GM08714 (cell line): ENCODE data around the gene PLEKHH2.
A peak's percentile ranks its signal among the peaks of the same experiment; 100 is the strongest.

Experiments
- H3K4me3 ChIP-seq: fragments of 200-500 bp; sonication (Bioruptor generic); 2 replicates; pipeline ENCODE4 v1.5.1; 2014; ENCODE audit warnings: mild to moderate bottlenecking, low read length, inconsistent platforms
- ZNF274 ChIP-seq: IDR thresholded peaks from 2 replicates; pipeline ENCODE4 v1.6.1; 2012; ENCODE audit warnings: mild to moderate bottlenecking, low read depth, low read length

Gene PLEKHH2

DNA sequence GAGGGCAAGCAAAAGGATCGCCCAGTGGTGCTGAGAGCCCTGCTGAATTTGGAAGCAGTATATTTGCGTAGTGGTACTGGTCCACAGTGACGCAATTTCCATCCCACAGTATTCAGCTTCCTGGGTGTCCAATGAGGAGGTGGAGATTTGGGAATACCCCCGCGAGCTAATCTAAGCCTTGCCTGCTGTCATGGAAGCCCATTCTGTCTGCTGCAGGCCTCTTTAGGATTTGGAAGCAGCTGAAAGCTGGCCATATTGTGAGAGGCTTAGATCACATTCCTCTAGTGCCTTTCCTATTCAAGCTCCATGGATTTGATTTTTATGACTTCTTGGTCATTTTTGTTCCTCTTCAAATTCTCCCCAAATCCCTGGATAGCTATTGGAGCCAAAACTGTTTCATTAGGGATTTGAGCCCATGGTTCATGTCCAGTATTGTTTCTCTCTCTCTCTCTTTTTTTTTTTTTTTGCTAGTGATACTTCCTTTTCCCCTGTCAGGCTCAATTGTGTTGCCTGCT is 114.5 kb downstream of the PLEKHH2 start:
- no peak for TF ChIP-seq ZNF274
- no peak overlapping the region for H3K4me3 ChIP-seq

GRCh38 chr2:43752302-43752701 is 115.2 kb downstream of the PLEKHH2 start:
- no peak for TF ChIP-seq ZNF274
- H3K4me3 ChIP-seq: no peak overlapping the region

DNA sequence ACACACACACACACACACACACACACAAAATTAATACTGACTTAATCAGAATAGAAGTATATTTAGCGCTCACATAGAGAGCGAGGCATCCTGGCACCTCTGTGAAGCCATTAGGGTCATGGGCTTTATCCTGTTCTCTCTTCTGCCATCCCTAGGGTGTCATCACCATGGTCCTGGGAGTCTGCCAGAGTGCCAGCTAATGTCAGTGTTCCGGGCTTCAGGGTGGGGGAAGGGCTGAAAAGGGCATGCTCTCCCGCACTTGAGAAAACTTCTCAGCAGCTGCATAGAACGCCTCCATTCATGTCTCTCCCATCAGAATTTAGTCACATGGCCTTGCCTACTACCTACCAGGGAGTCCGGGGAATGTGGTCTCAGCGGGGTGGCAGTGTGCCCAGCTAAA is 117.1 kb downstream of the PLEKHH2 start:
- no peak for TF ChIP-seq ZNF274
- H3K4me3 ChIP-seq: no peak overlapping the region

GRCh38 chr2:43758739-43759138 is 121.7 kb downstream of the PLEKHH2 start:
- H3K4me3 ChIP-seq: no peak overlapping the region
- TF ChIP-seq ZNF274: no peak

- H3K4me3 ChIP-seq: no peak overlapping the region
- no peak for TF ChIP-seq ZNF274
Measured at GRCh38 chr2:43759195-43759594, 122.1 kb downstream of the PLEKHH2 start.

GRCh38 chr2:43762286-43762685 is 125.2 kb downstream of the PLEKHH2 start:
- TF ChIP-seq ZNF274: no peak
- no peak overlapping the region for H3K4me3 ChIP-seq

DNA sequence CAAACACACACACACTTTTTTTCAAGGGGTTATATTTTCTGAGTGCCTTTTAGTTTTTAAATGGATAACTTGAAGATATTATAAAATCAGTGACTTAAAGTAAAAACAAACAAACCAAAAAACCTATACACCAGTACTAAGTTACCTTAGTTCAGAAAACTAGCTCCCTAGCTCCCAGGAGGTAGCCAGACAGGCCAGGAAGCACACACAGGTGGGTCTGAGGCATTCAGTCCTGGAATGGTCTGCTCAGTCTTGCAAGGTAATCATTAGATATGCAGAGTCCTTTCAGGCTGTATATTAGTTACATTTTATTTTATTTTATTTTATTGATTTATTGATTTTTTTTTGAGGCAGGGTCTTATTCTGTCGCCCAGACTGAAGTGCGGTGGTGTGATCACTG is 126.0 kb downstream of the PLEKHH2 start:
- no peak overlapping the region for H3K4me3 ChIP-seq
- no peak for TF ChIP-seq ZNF274

DNA sequence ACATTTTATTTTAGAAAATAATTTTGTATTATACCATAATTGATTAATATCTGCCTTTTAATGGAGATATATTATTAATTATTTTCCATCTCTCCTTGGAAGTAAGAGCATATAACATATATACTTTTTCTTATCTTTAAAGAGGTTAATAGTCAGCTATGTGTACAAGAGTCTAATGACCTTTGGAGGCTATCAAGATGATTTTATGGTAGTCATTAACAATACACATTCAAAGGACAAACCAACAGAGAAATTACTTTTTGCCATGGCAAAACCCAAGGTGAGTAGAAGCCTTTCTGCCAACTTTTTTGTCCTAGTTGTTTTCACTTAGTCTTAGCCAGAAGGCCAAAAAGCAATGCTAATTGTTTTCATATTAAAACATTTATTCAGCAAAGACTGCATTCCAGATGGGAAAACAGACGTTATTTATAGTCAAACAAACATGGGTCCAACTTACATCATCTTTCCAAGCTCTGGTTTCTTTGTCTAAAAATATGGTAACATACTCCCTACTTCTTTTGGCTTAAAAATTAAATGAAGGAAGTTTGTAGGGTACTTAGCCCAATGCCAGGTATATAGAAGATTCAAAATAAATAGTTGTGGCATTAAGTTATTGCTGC is 127.1 kb downstream of the PLEKHH2 start:
- no peak for TF ChIP-seq ZNF274
- no peak overlapping the region for H3K4me3 ChIP-seq

- TF ChIP-seq ZNF274: no peak
- H3K4me3 ChIP-seq: no peak overlapping the region
Measured at GRCh38 chr2:43766006-43766405, 128.9 kb downstream of the PLEKHH2 start.

DNA sequence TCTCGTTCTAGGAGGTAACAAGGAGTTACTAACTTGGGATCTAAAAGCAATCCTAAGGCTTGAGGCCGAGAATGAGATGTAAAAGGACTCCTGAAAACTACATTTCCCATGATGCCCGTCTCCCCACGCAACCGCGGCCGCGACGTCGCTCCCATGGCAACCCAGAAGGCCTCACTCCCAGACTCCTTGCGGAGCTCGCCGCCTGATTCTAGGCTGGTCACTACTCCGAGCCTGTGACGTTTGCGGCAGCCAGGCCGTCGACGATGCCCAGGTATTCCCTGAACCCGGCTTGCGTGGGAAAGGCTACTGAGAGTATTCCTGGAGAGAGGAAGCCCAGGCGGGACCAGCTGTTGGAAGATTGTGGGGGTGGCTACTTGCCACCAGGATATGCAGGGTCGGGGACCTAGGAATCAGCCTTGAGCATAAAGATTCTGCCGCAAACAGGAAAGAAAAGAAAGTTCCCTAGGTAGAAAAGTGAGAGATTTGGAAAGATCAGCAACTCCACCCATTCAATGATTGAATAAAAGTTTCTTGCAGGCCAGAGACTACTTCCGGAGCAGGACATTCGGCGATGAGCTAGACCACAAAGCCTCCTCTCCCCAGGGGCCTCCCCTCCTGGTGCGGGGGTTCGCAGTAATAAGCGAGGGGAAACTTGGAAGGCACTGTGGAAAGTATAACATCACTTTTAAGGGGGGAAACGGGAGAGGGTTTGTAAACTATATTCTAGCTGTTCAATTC is 137.0 kb downstream of the PLEKHH2 start, which contains the start of gene DYNC2LI1:
Gene DYNC2LI1, plus strand, starts transcription at position 164 of the 738 bp plus-strand sequence. Its CDS starts 100 bp downstream, at position 264.
- TF ChIP-seq ZNF274: no peak

GRCh38 chr2:43774617-43775016 is 137.6 kb downstream of the PLEKHH2 start:
- TF ChIP-seq ZNF274: no peak
- peak overlapping the region; percentile 87 for H3K4me3 ChIP-seq

More for the DNA sequence above, 137.0 kb downstream of the PLEKHH2 start, which contains the start of gene DYNC2LI1:
- H3K4me3 ChIP-seq: peak within 1 kb of the TSS; percentile 87

GRCh38 chr2:43776324-43776723 is 139.3 kb downstream of the PLEKHH2 start:
- TF ChIP-seq ZNF274: no peak

DNA sequence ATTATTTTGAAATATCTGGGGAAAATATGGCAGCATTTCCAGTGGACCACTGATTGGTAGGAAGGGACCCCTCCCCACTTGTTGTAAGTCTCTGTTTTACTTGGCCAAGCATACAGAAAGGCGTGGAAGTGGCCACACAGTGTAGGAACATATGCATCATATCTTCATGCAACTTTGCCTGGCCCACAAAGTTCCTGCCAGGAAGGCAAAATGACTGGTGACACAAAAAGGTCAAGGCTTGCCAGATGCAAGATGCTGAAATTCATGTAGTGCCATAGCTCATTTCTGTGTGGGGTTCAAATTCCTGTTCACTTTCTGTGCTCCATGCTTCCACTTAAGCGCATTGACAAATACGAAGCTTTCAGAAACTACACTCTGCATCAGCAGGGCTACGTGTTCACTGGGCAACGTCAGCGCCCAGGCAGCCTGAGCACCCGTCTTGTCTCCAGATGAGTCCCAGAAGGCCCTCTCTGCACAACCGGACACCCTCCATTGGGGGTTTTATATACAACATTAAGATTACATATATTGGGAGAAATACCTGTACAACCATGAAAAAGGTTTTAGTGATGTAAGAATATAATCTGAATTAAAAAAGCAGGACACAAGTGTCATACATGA is 140.4 kb downstream of the PLEKHH2 start:
- H3K4me3 ChIP-seq: no peak overlapping the region

More at GRCh38 chr2:43776324-43776723, 139.3 kb downstream of the PLEKHH2 start:
- no peak overlapping the region for H3K4me3 ChIP-seq

GRCh38 chr2:43778233-43778632 is 141.2 kb downstream of the PLEKHH2 start:
- no peak for TF ChIP-seq ZNF274
- H3K4me3 ChIP-seq: no peak overlapping the region

More for the DNA sequence above, 140.4 kb downstream of the PLEKHH2 start:
- no peak for TF ChIP-seq ZNF274
